ENCODE measurements around the gene LRBA. TPM values are rescaled to one million over a fixed set of nuclear protein-coding genes. Genes with fewer than 3 reads are reported as not detected.

Gene LRBA
- total RNA-seq, 1 experiment from 2014 or later = 25.7 TPM

DNA sequence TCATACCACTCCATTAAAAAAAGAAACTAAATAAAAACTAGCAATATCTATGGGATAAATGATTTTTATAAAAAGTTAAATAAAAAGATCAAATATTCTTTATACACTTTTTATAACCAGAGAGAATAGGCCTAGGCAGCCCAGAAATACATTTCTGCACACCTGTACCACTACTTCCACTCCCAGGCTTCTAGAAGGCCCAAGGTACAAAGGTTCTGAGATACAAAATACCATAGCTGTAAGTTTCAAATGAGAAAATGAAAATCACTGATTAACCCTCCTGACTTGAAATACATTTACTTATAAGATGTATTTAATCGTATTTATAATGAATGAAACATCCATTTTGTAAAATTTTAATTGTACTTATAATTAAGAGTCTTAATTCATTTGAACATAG, 659.7 kb downstream of the LRBA start:
- no peak for DNase-seq (ENCODE audit: extremely low read depth, low read depth)

DNA sequence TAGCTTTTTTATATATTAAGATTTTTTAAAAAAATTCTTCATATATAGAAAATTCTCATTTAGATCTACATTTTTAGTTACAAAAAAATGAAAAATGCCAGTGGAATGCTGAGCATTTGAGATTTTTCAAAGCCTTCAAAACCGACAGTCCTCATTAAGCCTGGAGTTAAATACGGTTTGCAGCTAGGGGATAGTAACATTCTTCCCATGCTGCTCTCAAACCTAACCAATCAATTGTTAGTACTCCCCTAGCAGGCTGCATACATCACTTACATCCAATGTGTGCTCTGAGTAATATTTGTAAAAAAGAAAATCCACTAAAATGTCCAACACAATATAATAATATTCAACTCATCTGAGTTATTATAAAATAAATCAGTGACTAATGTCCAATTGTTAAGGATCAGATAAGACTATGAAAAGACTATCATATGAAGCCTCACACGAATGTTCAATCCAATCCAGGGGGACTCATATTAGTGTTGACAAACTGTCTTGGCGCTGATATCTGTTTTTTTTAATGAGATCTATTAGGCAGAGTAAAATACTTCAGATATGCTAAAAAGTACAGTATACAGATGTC, 660.8 kb downstream of the LRBA start:
- DNase-seq (ENCODE audit: extremely low read depth, low read depth) = no peak

DNA sequence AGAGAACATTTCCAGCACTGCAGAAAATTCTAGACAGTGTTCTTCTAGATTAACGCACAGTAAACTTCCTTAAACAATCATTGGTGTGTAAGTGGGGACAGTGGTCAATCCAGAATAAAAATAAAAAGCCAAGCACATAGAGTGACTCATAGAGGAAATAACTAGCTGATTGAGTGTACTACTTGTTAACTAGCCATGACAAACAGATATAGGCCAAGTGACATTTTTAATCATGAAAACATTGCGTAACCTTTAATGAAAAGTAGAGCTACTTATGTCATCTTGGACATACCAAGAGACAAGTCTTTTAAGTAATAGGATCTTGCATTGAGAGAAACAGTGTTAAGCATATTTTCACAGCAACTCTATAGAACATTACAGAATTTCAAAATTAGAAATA, 667.0 kb downstream of the LRBA start:
- peak; percentile 4 for DNase-seq (ENCODE audit: extremely low read depth, low read depth)

DNA sequence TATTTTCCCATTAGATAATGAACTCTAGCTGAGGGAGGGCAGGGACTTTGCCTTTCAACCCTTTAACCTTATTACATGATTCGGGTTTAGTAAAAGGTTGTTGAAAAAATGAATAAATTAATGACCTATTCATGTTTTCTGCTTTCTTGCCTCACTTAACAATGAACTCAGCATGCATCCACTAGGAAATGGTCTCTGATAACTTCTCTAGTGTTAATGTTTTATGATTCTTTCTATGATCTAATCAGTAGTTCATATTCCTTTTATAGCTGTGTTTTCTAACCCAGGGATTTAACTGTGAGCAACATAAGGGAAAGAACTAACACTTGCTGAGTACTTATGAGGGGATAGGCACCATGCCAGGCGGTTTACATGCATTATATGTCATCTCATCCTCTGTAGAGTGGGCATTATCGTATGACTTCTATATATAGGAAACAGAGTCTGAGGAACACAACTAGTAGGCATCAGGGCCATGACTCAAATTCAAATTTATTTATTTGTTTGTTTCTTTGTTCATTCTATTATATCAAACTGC, 669.8 kb downstream of the LRBA start:
- DNase-seq (ENCODE audit: extremely low read depth, low read depth) = no peak

DNA sequence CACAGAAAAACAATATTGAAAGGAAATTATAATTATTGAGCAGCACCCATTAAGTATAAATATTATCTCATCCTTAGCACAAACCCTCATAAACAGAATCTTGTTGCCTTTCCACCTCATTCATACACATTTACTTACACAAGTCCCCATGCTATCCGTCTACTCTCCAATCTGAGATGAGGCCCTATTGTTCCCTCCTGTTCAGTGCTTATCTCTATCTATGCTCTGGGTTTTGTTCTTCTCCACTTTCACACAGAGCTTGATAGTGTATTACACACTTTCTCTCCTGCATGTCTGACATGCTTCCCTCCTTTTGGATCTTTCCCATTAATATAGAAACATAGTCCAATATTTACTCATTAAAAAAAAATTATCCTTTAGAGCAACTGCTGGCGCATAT, 671.3 kb downstream of the LRBA start:
- DNase-seq (ENCODE audit: extremely low read depth, low read depth) = no peak

DNA sequence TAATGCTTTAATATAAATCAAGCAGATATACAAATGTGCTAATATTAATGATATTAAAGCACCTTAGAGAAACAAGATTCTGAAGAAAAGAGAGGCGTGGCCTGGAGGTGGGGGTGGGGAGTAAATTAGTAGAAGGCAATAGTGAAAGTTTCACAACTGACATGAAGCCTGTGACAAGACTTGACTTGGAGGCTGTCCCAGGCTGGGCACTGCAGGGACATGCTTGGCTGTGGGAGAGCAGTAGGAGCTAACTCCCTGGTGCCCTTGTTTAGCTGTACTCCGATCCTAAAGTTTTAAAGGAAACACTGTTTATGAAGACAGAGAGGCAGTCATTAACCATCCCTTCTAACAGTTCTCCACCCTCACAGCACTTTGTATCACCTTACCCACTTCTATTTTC, 672.1 kb downstream of the LRBA start:
- DNase-seq (ENCODE audit: extremely low read depth, low read depth) = no peak

DNA sequence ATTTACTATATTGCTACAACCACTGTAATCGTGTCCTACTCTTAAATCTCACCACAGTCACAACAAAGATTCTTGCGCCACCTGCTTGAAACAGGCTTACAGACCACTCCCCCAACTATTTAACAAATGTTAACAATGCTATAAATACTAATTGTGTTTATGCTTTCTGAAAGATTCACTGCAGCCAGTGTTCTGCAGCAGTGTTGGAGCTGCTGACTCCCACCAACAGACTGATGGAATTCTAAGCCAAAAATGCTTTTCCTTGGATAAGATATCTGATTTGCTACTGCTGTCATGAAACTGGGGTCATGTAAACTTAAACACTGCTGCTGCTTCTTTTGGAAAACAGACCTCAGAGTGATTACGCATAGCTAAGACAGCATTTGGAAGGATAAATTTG, 677.4 kb downstream of the LRBA start:
- DNase-seq (ENCODE audit: extremely low read depth, low read depth) = no peak

DNA sequence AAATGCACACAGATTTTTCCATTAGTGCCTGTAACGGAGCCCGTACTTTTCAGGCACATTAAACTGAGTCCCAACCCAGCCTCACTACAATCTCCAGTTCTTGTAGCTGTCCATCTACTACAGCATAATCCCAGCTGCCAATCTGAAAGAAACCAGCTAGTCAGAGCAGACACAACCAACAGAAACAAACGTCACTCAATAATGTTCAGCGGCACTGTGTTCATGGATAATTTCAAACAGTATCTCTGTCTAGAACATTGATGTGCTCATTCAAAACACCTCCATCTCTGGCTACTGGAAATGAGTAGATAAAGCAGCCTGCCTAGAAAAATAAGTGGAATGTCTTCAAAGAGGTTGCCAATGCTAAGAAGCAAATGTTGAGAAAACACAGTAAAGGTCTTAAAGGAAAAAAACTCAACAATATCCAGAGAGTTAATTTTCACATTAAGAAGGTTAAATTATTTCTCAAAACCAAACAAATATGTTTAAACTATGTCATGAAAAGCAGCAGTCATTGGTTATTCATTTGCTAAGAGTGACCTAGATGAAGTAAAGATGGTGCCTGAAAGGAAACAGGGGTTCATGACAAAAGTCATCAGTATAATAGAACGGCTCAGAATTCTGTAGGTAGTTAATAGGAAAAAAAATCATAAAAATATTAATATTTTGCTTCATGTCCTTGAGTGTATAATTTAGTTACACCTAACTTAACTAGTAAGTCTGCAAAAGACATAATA, 678.2 kb downstream of the LRBA start:
- DNase-seq (ENCODE audit: extremely low read depth, low read depth) = no peak

DNA sequence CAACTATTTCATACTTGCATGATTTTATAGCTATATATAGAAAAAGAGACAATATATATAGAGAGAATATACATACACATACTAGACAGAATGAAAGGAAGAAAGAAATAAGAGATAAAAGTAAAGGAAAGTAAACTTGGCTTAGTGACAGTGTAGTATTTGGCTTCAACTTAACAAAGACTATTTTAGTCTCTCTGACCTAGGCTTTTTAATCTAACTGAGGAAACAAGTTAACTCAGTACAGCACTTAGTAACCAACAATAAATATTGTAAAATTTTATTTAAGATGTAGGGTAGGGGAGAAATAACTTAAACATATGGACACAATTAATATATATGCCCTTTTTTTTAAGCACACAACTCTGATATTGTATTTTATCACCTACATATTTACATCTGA, 682.1 kb downstream of the LRBA start:
- no peak for DNase-seq (ENCODE audit: extremely low read depth, low read depth)

DNA sequence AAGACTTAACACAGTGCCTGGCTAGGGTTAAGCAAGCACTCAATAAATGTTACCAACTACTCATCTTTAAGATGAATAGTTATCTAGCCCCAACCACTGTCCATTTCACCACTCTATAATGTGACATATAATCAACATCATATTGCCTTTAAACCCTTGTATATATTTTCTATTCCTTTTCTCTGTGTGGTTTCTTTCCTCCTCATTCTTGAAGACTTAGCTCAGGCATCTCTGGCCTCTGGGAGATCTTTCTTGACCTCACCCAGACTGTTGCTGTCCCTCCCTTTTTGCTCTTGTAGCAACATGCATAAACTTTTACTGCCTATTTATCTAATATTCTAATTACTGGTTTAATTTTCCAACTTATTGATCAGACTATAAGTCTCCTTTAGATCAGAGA, 683.0 kb downstream of the LRBA start:
- no peak for DNase-seq (ENCODE audit: extremely low read depth, low read depth)

DNA sequence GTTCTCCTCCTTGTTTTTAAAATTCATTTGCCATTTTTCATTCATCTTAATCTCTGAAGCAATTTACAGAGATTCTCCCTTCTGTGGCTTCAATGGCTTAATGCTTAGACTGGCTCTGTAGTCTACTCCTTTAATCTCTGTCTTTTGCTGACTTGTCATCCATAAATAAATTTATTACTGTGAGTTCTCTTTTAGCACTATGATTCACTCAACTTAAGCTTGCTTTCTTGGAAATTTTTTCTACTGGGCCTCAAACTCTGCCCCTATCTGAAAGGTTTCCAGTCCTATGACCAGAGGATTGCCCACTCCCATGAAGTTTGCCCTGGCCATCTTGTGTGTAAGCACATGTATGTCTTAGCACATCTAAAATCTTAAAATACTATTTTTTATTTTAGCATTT, 685.7 kb downstream of the LRBA start:
- DNase-seq (ENCODE audit: extremely low read depth, low read depth) = no peak

DNA sequence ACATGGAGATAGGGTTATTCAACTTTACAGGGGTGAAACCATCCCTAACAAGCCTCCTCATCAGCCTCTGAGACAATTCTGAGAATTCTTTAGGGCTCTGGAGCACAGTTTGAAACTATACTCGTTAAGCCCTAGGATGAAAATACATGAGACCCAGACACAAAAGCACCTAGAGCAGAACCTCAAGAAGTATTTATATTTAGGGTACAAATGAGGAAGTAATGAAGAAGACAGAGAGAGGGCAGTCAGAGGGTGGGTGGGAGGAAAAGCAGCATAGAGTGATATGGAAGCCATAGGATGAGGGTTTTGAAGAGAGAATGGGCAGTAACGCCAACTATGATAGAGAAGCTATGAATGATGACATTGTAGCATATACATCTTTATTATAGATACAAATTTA, 686.6 kb downstream of the LRBA start:
- DNase-seq (ENCODE audit: extremely low read depth, low read depth) = no peak

DNA sequence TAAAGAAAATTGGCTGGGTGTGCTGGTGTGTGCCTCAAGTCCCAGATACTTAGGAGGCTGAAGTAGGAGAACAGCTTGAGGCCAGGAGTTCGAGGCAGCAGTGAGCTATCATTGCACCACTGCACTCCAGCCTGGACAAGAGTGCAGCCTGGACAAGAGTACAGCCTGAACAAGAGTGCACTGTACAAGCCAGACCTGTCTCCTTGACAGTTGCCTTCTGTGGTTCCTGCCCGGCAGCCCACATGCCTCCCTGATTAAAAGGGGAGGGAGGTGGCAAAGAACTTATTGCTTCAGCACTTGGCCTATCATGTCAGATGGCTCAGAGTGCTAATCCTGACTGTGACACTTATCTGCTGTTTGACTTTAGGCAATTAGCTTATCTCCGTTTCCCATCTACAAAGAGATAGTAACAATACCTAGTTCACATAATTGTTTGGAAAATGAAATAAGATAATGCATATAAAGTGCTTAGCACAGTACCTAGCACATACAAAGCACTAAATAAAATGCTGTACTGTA, 687.8 kb downstream of the LRBA start:
- DNase-seq (ENCODE audit: extremely low read depth, low read depth) = no peak

DNA sequence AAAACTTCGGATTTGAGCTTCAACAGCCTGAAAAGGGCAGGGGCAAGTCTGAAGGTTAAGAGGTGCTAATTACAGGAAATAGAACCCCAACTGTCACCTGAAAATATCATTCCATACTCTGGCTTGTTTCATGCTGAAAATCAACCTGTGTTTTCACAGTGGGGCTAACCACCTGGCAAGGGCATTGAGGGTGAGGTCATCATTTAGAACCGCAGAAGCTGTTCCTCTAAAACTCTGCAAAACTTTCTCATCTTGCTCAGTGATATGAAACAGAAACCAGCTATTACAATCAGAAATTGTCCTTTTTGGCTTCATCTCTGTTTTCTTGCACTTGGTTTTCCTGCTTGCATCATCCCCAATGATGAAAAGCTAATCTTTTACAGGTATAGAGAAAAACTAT, 689.2 kb downstream of the LRBA start:
- no peak for DNase-seq (ENCODE audit: extremely low read depth, low read depth)

DNA sequence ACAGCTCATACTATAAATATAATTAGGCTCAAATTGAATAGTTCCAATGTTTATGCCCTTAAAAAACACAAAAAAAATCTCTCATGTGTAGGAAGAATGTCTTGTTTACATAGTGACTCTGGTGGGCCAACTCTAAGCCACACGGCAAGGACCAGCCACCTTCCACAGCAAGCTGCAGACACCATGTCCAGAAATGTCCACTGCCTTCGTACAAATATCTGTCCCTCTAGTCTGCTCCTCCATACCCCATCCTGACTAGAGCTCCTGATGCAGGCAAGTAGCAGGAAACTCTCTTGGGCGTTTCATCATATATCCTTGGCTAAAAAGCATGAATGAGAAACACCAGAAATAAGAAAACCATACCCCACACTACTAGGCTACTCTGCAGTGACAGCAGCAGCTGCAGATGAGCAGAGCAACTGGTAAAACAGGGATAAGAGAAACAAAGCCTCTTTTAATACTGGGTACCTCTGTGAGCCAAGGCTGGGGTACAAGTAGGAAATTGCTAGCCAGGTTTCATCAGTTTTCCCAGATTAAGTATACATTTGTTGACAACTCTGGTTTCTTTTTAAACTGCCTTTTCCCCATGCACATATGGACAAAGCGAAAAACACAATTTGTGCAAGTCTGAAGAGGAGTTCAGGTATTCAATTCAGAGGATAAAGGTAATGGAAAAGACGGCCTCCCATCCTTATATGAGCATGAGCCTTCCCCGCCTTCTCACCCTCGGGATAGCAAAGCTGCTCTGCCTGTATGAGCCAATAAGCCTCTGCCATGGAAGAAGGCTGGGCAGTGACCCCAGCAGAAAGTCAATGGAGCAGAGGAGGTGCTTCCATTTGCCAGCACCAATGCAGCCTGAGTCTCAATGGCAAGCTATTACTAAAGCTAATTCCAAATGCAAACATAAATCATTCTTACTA, 691.4 kb downstream of the LRBA start:
- DNase-seq (ENCODE audit: extremely low read depth, low read depth) = no peak

DNA sequence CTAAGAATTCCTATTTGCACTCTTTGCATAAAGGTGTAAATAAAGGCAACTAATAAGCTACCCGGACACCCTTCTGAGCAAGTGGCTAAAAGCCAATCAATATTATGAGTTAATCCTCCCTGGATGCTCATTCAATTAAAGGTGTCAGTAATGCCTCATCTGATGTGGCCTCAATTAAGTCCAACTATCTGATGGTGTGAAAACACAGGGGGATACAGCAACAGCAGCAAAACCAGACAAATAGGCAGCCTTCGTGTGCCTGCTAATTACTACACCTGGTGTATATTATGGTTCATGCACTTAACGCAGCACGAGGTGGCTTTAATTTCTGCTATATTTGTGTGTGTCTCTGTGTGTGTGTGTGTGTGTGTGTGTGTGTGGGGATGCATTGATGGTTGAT, 692.4 kb downstream of the LRBA start:
- no peak for DNase-seq (ENCODE audit: extremely low read depth, low read depth)

DNA sequence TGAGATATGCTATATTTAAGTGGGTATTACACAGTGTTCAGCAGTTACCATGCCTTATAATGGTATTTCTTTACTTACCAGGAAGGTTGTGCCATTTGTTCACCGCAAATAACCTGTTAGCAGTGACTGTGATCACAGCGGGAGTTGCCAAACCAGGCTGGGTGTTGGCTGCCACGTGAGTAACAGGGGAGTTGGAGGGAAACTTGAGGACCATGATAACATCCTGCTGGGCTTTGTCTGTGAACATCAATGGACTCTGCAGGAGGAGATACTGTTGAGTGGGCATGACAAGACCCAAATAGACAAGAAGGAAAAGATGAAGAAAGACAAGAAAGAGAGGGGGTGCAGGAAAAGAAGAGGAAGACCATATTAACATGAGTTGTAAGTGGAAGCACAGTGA, 694.0 kb downstream of the LRBA start:
- no peak for DNase-seq (ENCODE audit: extremely low read depth, low read depth)

DNA sequence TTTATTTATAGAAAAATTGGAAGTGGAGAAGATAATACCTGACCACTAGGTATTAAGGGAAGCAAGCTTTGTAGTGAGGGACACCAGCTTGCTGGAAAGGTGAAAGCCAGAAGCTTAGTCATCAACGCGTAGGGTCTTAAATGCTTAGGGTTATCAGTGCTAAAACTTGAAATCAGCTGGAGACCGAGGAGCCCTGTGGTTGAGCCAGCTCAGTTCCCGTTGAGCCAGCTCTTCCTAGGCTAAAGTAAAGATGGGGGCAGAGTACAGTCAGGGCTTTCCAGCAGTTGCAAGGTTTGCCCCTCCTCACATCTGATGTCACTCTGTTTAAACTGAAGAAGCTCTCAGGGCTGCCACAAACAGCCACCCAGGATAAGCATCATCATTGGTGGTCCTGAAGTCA, 696.1 kb downstream of the LRBA start:
- DNase-seq (ENCODE audit: extremely low read depth, low read depth) = no peak

DNA sequence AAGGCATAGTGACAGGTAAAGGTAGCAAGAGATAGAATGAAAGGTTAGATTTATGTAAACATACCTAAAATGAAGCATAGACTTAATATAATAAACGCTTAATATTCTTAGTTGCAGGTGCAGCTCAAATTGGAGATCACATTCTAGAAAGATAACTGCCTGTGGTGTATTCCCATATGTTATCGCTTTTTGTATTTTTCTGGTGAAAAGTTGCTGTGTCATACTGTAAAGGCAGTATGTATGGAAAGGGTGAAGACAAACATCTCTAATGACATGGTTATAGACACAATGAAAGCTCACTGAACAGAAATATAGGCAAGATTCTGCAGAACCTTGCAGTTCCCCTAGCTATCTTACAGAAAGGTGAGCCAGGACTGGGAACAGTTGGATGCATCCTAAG, 696.6 kb downstream of the LRBA start:
- no peak for DNase-seq (ENCODE audit: extremely low read depth, low read depth)

DNA sequence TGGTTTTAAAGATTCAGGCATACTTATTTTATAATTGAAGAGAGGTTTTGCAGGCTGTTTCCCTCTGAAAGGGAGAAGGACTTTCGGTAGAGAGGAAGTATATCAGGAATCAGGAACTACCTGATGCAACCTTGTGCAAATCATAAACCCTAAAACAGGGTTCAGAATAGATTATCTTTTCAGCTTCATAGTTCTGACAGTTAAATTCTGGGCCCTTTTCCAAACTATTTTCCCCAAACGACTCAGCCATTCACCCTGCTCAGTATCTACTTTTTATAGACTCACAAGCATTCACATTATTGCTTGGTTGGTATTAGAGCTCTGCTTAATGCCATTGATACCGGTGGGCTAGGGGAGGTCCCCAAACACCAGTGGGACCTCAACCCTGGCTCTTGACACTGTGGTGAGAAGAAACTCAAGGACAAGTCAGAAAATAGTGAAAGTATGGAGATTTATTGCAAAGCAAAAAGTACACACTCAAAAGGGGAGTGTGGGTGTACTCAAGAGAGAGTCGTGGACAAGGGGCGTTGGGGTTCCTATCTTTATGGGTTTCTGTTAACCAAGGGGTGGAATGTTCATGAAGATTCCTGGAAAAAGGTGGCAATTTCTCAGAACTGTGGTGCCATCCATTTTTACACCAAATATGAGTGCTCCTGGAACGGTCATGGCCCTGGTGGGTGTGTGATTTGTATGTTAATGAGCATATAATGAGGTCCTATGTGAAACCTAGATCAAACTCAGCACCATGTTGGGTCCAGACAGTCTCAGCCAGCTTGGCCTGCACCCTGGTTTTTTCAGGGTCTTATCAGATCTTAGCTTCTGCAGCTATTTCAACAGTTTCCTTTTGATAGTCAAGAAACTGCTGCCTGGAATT, 698.5 kb downstream of the LRBA start:
- DNase-seq (ENCODE audit: extremely low read depth, low read depth) = peak; percentile 3

Measured in NCI-H460 (cell line).